HL-60 (cell line): Measurements from ENCODE around the gene BRPF3.

Source experiments
- CTCF ChIP-seq: IDR thresholded peaks from one replicate; pipeline ENCODE4 v1.5.1; 2011; ENCODE audit warnings: low read length, control low read depth, inconsistent platforms; ENCODE audit not compliant: insufficient read depth
- POLR2AphosphoS5 ChIP-seq: IDR thresholded peaks from 2 replicates; pipeline ENCODE4 v1.6.1; 2012; ENCODE audit warnings: low read depth

- no peak for TF ChIP-seq CTCF
- no peak for TF ChIP-seq POLR2AphosphoS5
Observed at GRCh38 chr6:36210886-36211595, 14.5 kb downstream of the BRPF3 start.
